ENCODE measurements around the gene GPS2.

GPS2 gene, protein sequence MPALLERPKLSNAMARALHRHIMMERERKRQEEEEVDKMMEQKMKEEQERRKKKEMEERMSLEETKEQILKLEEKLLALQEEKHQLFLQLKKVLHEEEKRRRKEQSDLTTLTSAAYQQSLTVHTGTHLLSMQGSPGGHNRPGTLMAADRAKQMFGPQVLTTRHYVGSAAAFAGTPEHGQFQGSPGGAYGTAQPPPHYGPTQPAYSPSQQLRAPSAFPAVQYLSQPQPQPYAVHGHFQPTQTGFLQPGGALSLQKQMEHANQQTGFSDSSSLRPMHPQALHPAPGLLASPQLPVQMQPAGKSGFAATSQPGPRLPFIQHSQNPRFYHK

DNA sequence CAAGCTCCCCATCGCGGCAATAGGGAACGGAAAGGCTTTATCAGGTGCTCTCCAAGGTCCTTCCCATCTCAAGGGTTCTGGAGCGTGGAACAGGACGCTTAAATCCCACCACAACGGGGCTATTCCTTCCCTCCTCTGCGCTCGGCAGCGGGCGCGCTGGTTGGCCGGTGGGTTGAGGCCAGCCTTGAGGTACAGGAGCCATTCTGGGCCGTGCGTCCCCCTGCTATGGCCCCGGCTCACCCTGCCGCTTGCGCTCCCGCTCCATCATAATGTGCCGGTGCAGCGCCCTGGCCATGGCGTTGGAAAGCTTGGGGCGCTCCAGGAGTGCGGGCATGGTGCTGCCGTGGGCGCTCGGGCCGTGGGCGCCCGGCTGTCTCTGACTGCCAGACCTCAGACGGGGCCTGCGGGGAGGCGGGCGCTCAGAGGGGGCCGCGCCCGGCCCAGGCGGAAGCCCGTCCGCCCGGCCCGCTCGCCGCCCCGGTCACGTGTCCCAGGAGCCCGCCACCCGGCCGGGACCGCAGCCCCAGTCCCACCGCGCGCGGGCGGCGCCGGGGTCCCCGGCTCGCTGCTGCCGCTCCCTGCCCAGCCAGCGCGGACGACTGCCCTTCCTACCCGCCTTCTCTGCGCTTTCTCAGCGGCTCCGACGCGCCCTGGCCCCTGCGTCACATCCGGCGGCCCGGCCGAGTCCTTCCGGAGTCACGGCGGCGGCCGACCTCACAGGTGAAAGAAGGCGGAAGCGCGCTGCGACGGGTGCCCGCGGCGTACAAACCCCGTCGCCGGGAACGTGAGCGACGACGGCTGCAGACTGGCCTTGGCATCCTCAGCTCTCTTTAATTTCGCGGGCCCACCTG, at the start of gene GPS2:
Gene GPS2, minus strand, starts transcription at position 642 of the 851 bp plus-strand sequence. Its CDS starts 308 bp downstream, at position 334.
- no peak for DNase-seq (ENCODE audit: low read depth)
- TF ChIP-seq, protein P1, sequence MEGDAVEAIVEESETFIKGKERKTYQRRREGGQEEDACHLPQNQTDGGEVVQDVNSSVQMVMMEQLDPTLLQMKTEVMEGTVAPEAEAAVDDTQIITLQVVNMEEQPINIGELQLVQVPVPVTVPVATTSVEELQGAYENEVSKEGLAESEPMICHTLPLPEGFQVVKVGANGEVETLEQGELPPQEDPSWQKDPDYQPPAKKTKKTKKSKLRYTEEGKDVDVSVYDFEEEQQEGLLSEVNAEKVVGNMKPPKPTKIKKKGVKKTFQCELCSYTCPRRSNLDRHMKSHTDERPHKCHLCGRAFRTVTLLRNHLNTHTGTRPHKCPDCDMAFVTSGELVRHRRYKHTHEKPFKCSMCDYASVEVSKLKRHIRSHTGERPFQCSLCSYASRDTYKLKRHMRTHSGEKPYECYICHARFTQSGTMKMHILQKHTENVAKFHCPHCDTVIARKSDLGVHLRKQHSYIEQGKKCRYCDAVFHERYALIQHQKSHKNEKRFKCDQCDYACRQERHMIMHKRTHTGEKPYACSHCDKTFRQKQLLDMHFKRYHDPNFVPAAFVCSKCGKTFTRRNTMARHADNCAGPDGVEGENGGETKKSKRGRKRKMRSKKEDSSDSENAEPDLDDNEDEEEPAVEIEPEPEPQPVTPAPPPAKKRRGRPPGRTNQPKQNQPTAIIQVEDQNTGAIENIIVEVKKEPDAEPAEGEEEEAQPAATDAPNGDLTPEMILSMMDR (conservative IDR thresholded peaks at IDR 0.05; ENCODE audit: low read depth, low read length) = no peak
- peak within 1 kb of the TSS; percentile 77 for H3K4me3 ChIP-seq (ENCODE audit: low read length)

DNA sequence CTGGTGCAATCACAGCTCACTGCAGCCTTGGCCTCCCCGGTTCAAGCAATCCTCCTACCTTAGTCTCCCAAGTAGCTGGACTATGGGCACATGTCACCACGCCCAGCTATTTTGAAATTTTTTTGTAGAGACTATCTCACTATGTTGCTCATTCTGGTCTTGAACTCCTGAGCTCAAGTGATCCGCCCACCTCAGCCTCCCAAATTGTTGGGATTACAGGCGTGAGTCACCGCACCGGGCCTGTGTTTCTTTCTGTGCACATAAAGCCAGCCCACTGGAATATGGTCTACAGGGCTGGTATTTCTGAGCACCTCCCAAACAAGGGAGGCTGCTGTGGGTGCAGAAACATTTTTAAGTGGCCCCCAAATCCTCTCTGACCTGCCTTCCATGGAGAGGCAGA, 48.2 kb upstream of the GPS2 start:
- TF ChIP-seq, protein P1 (conservative IDR thresholded peaks at IDR 0.05; ENCODE audit: low read depth, low read length) = no peak
- DNase-seq (ENCODE audit: low read depth) = no peak
- no peak overlapping the region for H3K4me3 ChIP-seq (ENCODE audit: low read length)

DNA sequence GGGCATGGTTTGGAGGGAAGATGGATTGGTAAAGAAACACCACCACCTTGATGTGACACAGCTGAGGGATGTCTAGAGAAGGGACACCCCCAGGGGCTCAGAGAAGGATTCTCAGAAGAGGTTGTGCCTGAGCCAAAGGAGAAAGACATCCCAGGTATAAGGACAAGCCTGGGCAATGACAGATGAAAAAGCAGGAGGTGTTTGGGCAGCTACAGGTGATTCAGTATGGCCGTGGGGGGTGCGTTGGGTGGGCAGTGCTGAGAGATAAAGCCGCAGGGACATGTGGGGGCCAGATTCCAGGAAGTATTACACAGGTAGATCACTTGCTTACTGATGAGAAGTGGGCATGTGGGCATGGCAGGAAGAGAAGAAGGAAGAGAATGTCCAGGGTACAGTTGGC, 46.7 kb upstream of the GPS2 start:
- TF ChIP-seq, protein P1 (conservative IDR thresholded peaks at IDR 0.05; ENCODE audit: low read depth, low read length) = no peak
- DNase-seq (ENCODE audit: low read depth) = no peak
- H3K4me3 ChIP-seq (ENCODE audit: low read length) = no peak overlapping the region

DNA sequence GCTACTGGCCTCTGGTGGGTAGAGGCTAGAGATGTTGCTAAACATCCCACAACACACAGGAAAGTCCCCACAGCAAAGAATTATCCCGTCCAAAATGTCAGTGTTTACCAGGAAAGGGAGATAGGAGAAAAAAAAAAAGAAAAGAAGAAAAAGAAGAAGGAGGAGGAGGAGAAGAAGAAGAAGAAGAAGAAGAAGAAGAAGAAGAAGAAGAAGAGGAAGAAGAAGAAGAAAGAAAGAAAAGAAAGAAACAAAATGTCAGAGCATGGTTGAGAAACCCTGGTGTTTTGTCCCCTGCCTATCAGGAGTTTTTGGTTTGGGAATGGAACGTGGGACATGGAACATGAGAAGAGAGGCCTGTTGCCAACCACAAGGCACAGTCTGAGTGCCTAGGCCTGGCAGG, 42.2 kb upstream of the GPS2 start:
- H3K4me3 ChIP-seq (ENCODE audit: low read length) = no peak overlapping the region
- TF ChIP-seq, protein P1 (conservative IDR thresholded peaks at IDR 0.05; ENCODE audit: low read depth, low read length) = no peak
- DNase-seq (ENCODE audit: low read depth) = no peak

DNA sequence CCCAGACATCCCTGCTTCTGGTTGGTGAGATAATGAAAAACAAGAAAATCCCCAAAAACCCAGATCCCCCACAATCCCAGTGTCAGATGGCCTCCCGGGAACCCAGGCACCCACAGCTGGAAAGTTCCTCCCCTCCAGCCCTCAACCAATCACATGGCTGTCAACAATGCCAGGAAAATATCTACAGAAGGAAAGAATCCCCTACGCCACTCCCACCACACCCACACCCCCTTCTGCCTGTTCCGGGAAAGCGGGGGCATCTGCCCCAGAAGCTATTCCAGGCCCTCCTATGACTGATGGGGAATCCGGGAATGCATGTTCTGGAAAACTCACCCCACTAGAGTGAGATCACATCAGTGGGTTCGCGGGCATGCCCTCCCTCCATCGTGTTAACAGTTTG, 41.6 kb upstream of the GPS2 start:
- H3K4me3 ChIP-seq (ENCODE audit: low read length) = no peak overlapping the region
- TF ChIP-seq, protein P1 (conservative IDR thresholded peaks at IDR 0.05; ENCODE audit: low read depth, low read length) = no peak
- no peak for DNase-seq (ENCODE audit: low read depth)

DNA sequence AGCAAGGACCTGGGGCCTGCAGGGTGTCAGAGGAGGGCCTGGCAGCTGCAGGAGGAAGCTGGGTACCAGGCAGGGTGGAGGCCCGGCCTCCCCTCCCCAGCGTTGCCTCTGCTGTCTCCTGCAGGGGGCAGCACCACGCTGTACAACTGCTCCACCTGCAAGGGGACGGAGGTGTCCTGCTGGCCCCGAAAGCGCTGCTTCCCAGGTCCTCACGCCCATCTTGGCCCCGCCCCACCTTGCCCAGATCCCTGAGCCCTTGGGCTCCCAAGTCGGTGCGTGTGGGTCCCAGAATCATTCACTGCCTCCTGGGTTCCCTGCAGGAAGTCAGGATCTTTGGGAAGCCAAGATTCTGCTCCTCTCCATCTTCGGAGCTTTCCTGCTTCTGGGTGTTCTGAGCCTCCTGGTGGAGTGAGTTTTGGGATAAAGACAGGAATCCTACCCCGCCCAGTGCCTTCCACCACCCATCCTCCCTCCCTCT, 41.0 kb upstream of the GPS2 start:
- TF ChIP-seq, protein P1 (conservative IDR thresholded peaks at IDR 0.05; ENCODE audit: low read depth, low read length) = peak; percentile 88
- H3K4me3 ChIP-seq (ENCODE audit: low read length) = no peak overlapping the region

More for the DNA sequence above, 41.0 kb upstream of the GPS2 start:
- DNase-seq (ENCODE audit: low read depth) = no peak

Data from retinal pigment epithelial cell (primary cell).